ENCODE results near the gene RNF38.

- no peak for TF ChIP-seq CTCF (IDR thresholded peaks at IDR 0.05; ENCODE audit: low read depth, low read length)
- no peak for TF ChIP-seq POLR2A (IDR thresholded peaks at IDR 0.05; ENCODE audit: extremely low read depth, insufficient read length)
Measured at GRCh38 chr9:36319806-36320205, 80.3 kb downstream of the RNF38 start.

All from NB4 (cell line).